GM12865 (cell line): ENCODE data around the gene MLN.
A peak's percentile ranks its signal among the peaks of the same experiment; 100 is the strongest.

ENCODE experiments used
- DNase-seq: peaks from one replicate; pipeline ENCODE4 v3.0.0; 2010; ENCODE audit warnings: low read depth
- H3K4me3 ChIP-seq: 2 replicates; pipeline ENCODE4 v1.5.1; 2011; ENCODE audit warnings: mild to moderate bottlenecking, low read depth, low read length, control low read depth
- CTCF ChIP-seq: IDR thresholded peaks from 2 replicates; pipeline ENCODE4 v1.5.1; 2011; ENCODE audit warnings: low read length, control low read depth, low read depth, inconsistent platforms; ENCODE audit not compliant: insufficient read depth; ENCODE audit errors: missing control alignments

Gene MLN

GRCh38 chr6:33766921-33767907 lies 36.6 kb downstream of the MLN start:
- TF ChIP-seq CTCF = no peak
- H3K4me3 ChIP-seq = no peak overlapping the region
- DNase-seq = no peak

DNA sequence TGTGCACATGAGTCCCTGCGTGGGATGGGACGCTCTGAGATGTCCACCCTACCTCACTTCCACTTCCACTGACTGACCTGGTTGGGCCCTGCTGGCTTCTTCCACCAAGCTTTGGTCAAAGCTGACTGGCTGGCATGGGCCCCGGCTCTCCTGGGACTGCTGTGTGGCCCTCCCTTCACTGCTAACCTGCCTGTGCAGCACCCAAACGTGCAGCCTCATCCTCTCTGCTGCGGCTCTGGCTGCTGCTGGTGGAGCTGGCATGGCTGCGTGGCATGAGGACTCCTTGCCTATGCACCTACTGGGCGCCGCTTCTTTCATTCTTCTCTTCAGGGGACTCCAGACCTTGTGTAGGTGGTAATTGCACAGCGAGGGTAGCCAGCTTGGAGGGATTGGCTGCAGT lies 38.4 kb downstream of the MLN start:
- DNase-seq = no peak
- no peak overlapping the region for H3K4me3 ChIP-seq
- no peak for TF ChIP-seq CTCF

DNA sequence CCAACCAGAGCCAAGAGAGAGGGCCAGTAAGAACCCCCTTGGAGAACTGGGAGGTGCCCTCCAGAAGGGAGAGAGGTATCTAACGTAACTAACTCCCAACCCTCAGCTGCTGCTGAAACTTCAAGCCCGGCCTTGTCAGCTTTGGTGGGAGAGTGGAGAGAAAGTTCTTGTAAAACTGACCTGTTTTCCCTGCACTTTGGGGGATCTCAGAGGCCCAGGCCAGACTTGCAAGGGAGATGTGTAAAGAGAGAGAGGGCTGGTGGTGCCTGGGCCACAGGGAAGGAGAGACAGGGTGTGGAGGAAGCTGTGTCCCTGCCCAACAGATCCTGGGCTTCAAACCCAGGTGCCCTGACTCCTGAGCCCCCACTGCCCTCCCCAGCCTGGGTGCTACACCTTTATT lies 39.8 kb downstream of the MLN start:
- DNase-seq = no peak
- TF ChIP-seq CTCF = no peak
- H3K4me3 ChIP-seq = no peak overlapping the region

- no peak overlapping the region for H3K4me3 ChIP-seq
- DNase-seq = no peak
- no peak for TF ChIP-seq CTCF
These were observed 40.3 kb downstream of the MLN start for GRCh38 chr6:33763483-33763882.

- no peak overlapping the region for H3K4me3 ChIP-seq
- no peak for TF ChIP-seq CTCF
- no peak for DNase-seq
These were observed 41.1 kb downstream of the MLN start for GRCh38 chr6:33762713-33763112.

DNA sequence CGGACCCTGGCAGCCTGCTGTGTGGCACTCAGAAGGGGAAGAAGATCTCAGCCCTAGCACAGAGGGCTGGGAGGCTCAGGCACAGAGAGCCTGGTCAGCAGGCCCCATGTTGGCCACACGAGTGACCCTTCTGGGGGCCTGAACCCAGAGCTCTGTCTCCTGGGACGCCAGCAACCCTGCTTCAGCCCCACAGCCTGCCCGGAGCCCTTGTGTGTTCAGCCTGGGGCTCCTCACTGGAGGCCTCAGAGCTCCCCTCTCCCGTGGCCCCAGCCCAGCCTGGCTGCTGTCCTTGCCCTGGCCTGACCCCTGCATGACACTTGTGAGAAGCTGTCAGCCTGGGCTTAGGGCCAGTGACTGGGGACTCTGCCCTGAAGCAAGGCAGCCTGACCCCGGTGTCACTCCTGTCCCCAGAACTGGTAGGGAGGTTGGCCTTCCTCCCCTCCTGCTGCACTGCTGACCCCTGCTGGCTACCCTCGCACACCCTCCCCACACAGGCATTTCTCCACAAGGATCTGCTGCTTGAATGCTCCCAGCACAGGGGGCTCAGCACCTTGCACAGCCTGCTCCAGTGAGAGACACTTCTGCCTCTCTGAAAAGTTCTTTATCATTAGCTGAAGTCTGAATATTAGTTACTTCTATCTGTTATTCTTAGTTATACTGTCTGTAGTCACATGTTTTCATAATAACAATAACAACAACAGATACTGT lies 41.7 kb downstream of the MLN start:
- no peak overlapping the region for H3K4me3 ChIP-seq
- peak; percentile 66 for DNase-seq
- peak; percentile 63 for TF ChIP-seq CTCF
